Measurements from ENCODE around the gene ABCC12.

DNA sequence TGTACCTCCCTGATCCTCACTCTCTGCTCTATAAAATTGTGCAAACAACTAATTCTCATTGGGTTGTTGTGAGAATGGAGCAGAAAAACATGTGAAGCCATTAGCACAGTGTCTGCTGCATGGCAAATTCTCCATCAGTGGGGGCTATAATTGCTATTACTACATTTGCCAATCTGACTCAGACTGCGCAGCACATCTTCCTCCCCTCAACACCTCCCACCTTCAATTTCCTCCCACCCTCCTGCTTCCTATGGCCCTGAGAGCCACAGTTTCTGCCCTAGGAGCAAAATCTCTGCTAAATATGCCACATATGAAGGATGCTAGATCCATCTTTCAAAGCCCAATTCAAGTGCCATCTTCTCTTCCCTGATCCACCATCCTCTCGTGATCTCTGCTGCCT, 37.0 kb downstream of the ABCC12 start:
- TF ChIP-seq CBX3 (IDR thresholded peaks at IDR 0.05; ENCODE audit: low read depth) (no peak), CEBPB (IDR thresholded peaks at IDR 0.05; ENCODE audit: low read depth) (no peak), POLR2AphosphoS5 (IDR thresholded peaks at IDR 0.05; ENCODE audit: low read depth, low read length) (no peak), POLR2A (IDR thresholded peaks at IDR 0.05; ENCODE audit: borderline replicate concordance, extremely low read depth, insufficient read depth, insufficient read length) (no peak), SRF (IDR thresholded peaks at IDR 0.05; ENCODE audit: low read depth) (no peak), EZH2 (IDR thresholded peaks at IDR 0.05) (no peak), SIN3A (IDR thresholded peaks at IDR 0.05; ENCODE audit: low read depth) (no peak), ZNF274 (IDR thresholded peaks at IDR 0.05; ENCODE audit: low read depth, low read length) (no peak), EZH2phosphoT487 (IDR thresholded peaks at IDR 0.05; ENCODE audit: borderline replicate concordance) (no peak), YY1 (IDR thresholded peaks at IDR 0.05; ENCODE audit: extremely low read depth, insufficient replicate concordance, low read depth, low read length) (no peak), RAD21 (IDR thresholded peaks at IDR 0.05; ENCODE audit: low read depth) (no peak)
- TF ChIP-seq, protein P1, sequence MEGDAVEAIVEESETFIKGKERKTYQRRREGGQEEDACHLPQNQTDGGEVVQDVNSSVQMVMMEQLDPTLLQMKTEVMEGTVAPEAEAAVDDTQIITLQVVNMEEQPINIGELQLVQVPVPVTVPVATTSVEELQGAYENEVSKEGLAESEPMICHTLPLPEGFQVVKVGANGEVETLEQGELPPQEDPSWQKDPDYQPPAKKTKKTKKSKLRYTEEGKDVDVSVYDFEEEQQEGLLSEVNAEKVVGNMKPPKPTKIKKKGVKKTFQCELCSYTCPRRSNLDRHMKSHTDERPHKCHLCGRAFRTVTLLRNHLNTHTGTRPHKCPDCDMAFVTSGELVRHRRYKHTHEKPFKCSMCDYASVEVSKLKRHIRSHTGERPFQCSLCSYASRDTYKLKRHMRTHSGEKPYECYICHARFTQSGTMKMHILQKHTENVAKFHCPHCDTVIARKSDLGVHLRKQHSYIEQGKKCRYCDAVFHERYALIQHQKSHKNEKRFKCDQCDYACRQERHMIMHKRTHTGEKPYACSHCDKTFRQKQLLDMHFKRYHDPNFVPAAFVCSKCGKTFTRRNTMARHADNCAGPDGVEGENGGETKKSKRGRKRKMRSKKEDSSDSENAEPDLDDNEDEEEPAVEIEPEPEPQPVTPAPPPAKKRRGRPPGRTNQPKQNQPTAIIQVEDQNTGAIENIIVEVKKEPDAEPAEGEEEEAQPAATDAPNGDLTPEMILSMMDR (IDR thresholded peaks at IDR 0.05 in 2 of 3, conservative IDR thresholded peaks at IDR 0.05 in 1 of 3; ENCODE audit: borderline replicate concordance in 1 of 3, insufficient read depth in 1 of 3, low read depth in 2 of 3, low read length in 2 of 3), result no peak
- TF ChIP-seq, protein P2, sequence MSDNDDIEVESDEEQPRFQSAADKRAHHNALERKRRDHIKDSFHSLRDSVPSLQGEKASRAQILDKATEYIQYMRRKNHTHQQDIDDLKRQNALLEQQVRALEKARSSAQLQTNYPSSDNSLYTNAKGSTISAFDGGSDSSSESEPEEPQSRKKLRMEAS (IDR thresholded peaks at IDR 0.05), result no peak
- TF ChIP-seq, protein P3, sequence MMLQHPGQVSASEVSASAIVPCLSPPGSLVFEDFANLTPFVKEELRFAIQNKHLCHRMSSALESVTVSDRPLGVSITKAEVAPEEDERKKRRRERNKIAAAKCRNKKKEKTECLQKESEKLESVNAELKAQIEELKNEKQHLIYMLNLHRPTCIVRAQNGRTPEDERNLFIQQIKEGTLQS (IDR thresholded peaks at IDR 0.05), result no peak

Measured in HCT116 (cell line).